Left lung (tissue), 10 donors: Measurements from ENCODE around the gene GPAT3. TPM values are rescaled to one million over a fixed set of nuclear protein-coding genes. Genes with fewer than 3 reads are reported as not detected.
A peak's percentile ranks its signal among the peaks of the same experiment; 100 is the strongest.
"Not testable (repeated sequence)": the region's sequence is repeated elsewhere in the genome, so short reads cannot be mapped to it uniquely, and the experiment has no call there.

ENCODE experiments used
- ATAC-seq: fragments of 200-7000 bp; cut with Tn5 transposase; one replicate; pipeline ENCODE4 v1.9.1; 2020; ENCODE audit warnings: moderate library complexity
- DNase-seq, 4 donors: peaks; one replicate each; pipeline ENCODE4 v3.0.0-alpha.2; 2013 to 2020
- H3K27ac ChIP-seq, 2 donors: fragments of 200-600 bp; sonication (generic) in 1 of 2; one replicate each; pipeline versions ENCODE4 v1.5.0 to v1.8.0; 2020 to 2021
- H3K27me3 ChIP-seq, 2 donors: fragments of 200-600 bp; sonication (generic) in 1 of 2; one replicate each; pipeline versions ENCODE4 v1.5.0 to v1.8.0; 2020 to 2021
- H3K36me3 ChIP-seq, 2 donors: fragments of 200-600 bp; sonication (generic) in 1 of 2; one replicate each; pipeline versions ENCODE4 v1.5.0 to v1.8.0; 2020 to 2021
- H3K4me1 ChIP-seq, 2 donors: fragments of 200-600 bp; one replicate each; pipeline ENCODE4 v1.8.0; 2021
- H3K4me3 ChIP-seq, 2 donors: fragments of 200-600 bp; sonication (generic) in 1 of 2; one replicate each; pipeline versions ENCODE4 v1.5.0 to v1.8.0; 2020 to 2021; ENCODE audit warnings: mild to moderate bottlenecking in 1 of 2
- H3K9me3 ChIP-seq, 2 donors: fragments of 200-600 bp; sonication (generic) in 1 of 2; one replicate each; pipeline versions ENCODE4 v1.5.0 to v1.8.0; 2020 to 2021
- CTCF ChIP-seq, 2 donors: fragments of 200-600 bp; sonication (generic) in 1 of 2; IDR thresholded peaks; one replicate each; pipeline versions ENCODE4 v1.5.0 to v1.8.0; 2021; ENCODE audit warnings: antibody characterized with exemption in 2 of 2
- intact Hi-C, 2 donors: fragments of 100-400 bp; cut with DNase I; formaldehyde crosslinking; loops; one replicate each; pipeline versions ENCODE4 v1.11.2 to v1.14.2; 2022
- polyA plus RNA-seq, 6 donors: library from polyadenylated mRNA; unstranded; fragments of 120-200 nt; gene quantifications; one replicate each; pipeline ENCODE4 v1.2.1, GENCODE V29; 2013; ENCODE audit not compliant: insufficient read length in 6 of 6
- total RNA-seq, 2 donors: library from RNA; stranded (reverse); fragmentation: NEBNext Ultra II Directional; extraction: Animal tissue kit (Norgen Biotek cat#: 25700); gene quantifications; one replicate each; pipeline ENCODE4 v1.2.1, GENCODE V29; 2021
- donor health status: DM: no; HTN: yes; CAD: no.
- donor health status: DM: no; HTN: no; CAD: no.

Gene GPAT3
- total and polyA plus RNA-seq, 8 donors = 5.7 to 16.7 (median 14.2) TPM

GRCh38 chr4:83613994-83614393 is 78.1 kb downstream of the GPAT3 start:
- intact Hi-C loops = no loop called here
- H3K36me3 ChIP-seq = no peaks in the 10 kb centered on the region
- no peak for ATAC-seq
- no peak overlapping the region for H3K4me3 ChIP-seq
- H3K27ac ChIP-seq = no peak overlapping the region
- H3K27me3 ChIP-seq = peaks cover 0 to 5% of the 10 kb centered on the region in 2 donors
- DNase-seq = no peak
- H3K4me1 ChIP-seq = peaks cover 5 to 8% of the 10 kb centered on the region in 2 donors
- peaks cover 9 to 41% of the 10 kb centered on the region in 2 donors for H3K9me3 ChIP-seq
- no peak for TF ChIP-seq CTCF (IDR thresholded peaks at IDR 0.05)

GRCh38 chr4:83616252-83616651 is 80.3 kb downstream of the GPAT3 start:
- DNase-seq (no peak), ATAC-seq (no peak)

GRCh38 chr4:83617371-83618035 is 81.6 kb downstream of the GPAT3 start:
- intact Hi-C loops = no loop called here
- H3K9me3 ChIP-seq = peaks cover 9 to 41% of the 10 kb centered on the region in 2 donors
- no peaks in the 10 kb centered on the region for H3K36me3 ChIP-seq
- H3K4me1 ChIP-seq = peaks cover 8 to 18% of the 10 kb centered on the region in 2 donors
- no peak for DNase-seq
- peaks cover 0 to 10% of the 10 kb centered on the region in 2 donors for H3K27me3 ChIP-seq
- H3K4me3 ChIP-seq = no peak overlapping the region
- no peak for TF ChIP-seq CTCF (IDR thresholded peaks at IDR 0.05)
- no peak for ATAC-seq
- no peak overlapping the region for H3K27ac ChIP-seq

More at GRCh38 chr4:83616252-83616651, 80.3 kb downstream of the GPAT3 start:
- no peak overlapping the region for H3K27ac ChIP-seq
- H3K27me3 ChIP-seq = peaks cover 0 to 7% of the 10 kb centered on the region in 2 donors
- intact Hi-C loops = no loop called here
- peaks cover 8 to 18% of the 10 kb centered on the region in 2 donors for H3K4me1 ChIP-seq
- H3K9me3 ChIP-seq = peaks cover 9 to 38% of the 10 kb centered on the region in 2 donors
- TF ChIP-seq CTCF (IDR thresholded peaks at IDR 0.05) = no peak
- no peak overlapping the region for H3K4me3 ChIP-seq
- no peaks in the 10 kb centered on the region for H3K36me3 ChIP-seq

GRCh38 chr4:83618431-83618830 is 82.5 kb downstream of the GPAT3 start:
- Histone ChIP-seq H3K27me3 (peaks cover 0 to 10% of the 10 kb centered on the region in 2 donors), H3K27ac (peak overlapping the region; percentile 21 to 64), H3K4me1 (peaks cover 8 to 18% of the 10 kb centered on the region in 2 donors), H3K36me3 (no peaks in the 10 kb centered on the region), H3K4me3 (no peak overlapping the region), H3K9me3 (peaks cover 4 to 37% of the 10 kb centered on the region in 2 donors)
- no peak for TF ChIP-seq CTCF (IDR thresholded peaks at IDR 0.05)
- ATAC-seq (peak; percentile 96), DNase-seq (peak in 2 of 4 donors; percentile 42 to 54)
- intact Hi-C loops = no loop called here

- H3K27me3 ChIP-seq = peaks cover 0 to 10% of the 10 kb centered on the region in 2 donors
- intact Hi-C loops = no loop called here
- H3K9me3 ChIP-seq = peaks cover 0 to 30% of the 10 kb centered on the region in 2 donors
- TF ChIP-seq CTCF (IDR thresholded peaks at IDR 0.05) = no peak
- peak in 1 of 4 donors; percentile 54 for DNase-seq
- peaks cover 8 to 18% of the 10 kb centered on the region in 2 donors for H3K4me1 ChIP-seq
- ATAC-seq = peak; percentile 85
- peak overlapping the region; percentile 21 to 64 for H3K27ac ChIP-seq
- H3K36me3 ChIP-seq = no peaks in the 10 kb centered on the region
- H3K4me3 ChIP-seq = no peak overlapping the region
Observed at GRCh38 chr4:83618991-83619645, 83.2 kb downstream of the GPAT3 start.

GRCh38 chr4:83622127-83622526 is 86.2 kb downstream of the GPAT3 start:
- H3K36me3 ChIP-seq, DNase-seq, ATAC-seq, intact Hi-C loops, H3K4me3 ChIP-seq, H3K27ac ChIP-seq: not testable (repeated sequence)
- Histone ChIP-seq H3K4me1 (peaks cover 8 to 18% of the 10 kb centered on the region in 2 donors), H3K9me3 (peaks cover 0 to 22% of the 10 kb centered on the region in 2 donors), H3K27me3 (peaks cover 0 to 18% of the 10 kb centered on the region in 2 donors)
